Amniotic epithelial cell (primary cell): Measurements from ENCODE around the gene DAPK2.

Experiments
- DNase-seq: peaks from one replicate; pipeline ENCODE4 v3.0.0-alpha.2; 2010; ENCODE audit warnings: low read depth

DAPK2 gene

GRCh38 chr15:63864186-63864585, 182.1 kb downstream of the DAPK2 start:
- DNase-seq: no peak

GRCh38 chr15:63861946-63862517, 184.3 kb downstream of the DAPK2 start:
- DNase-seq: no peak

GRCh38 chr15:63860555-63860954, 185.7 kb downstream of the DAPK2 start:
- no peak for DNase-seq

GRCh38 chr15:63860155-63860554, 186.1 kb downstream of the DAPK2 start:
- DNase-seq: no peak

- DNase-seq: no peak
Observed at GRCh38 chr15:63858881-63859280, 187.4 kb downstream of the DAPK2 start.

GRCh38 chr15:63858448-63858847, 187.8 kb downstream of the DAPK2 start:
- no peak for DNase-seq

- no peak for DNase-seq
Observed at GRCh38 chr15:63857461-63857856, 188.8 kb downstream of the DAPK2 start.
